KMS-11 (cell line): ENCODE data around the gene ITM2C.
A peak's percentile ranks its signal among the peaks of the same experiment; 100 is the strongest.

Experiments
- H2AFZ ChIP-seq: fragments of 200-600 bp; sonication (generic); 2 replicates; pipeline ENCODE4 v1.6.1; 2016; ENCODE audit warnings: antibody characterized with exemption, mixed run types, low read depth
- H3K27ac ChIP-seq: fragments of 200-600 bp; sonication (generic); 2 replicates; pipeline ENCODE4 v1.6.1; 2016; ENCODE audit warnings: mild to moderate bottlenecking, mixed run types
- H3K27me3 ChIP-seq: fragments of 200-600 bp; sonication (generic); 2 replicates; pipeline ENCODE4 v1.6.1; 2017; ENCODE audit warnings: mild to moderate bottlenecking, low read depth, mixed run types, moderate library complexity; ENCODE audit not compliant: insufficient read depth
- H3K36me3 ChIP-seq: fragments of 200-600 bp; sonication (generic); 2 replicates; pipeline ENCODE4 v1.6.1; 2017; ENCODE audit warnings: mild to moderate bottlenecking, mixed run types; ENCODE audit not compliant: insufficient read depth
- H3K4me1 ChIP-seq: fragments of 200-600 bp; sonication (generic); 2 replicates; pipeline ENCODE4 v1.6.1; 2016; ENCODE audit warnings: mild to moderate bottlenecking, low read depth, mixed run types; ENCODE audit not compliant: poor library complexity, severe bottlenecking
- H3K4me2 ChIP-seq: fragments of 200-600 bp; sonication (generic); 2 replicates; pipeline ENCODE4 v1.7.0; 2016; ENCODE audit warnings: mild to moderate bottlenecking, mixed run types
- H3K4me3 ChIP-seq: fragments of 200-600 bp; sonication (generic); IDR thresholded peaks from 2 replicates; pipeline ENCODE4 v1.6.1; 2017; ENCODE audit warnings: low read depth, low read length, mixed read lengths; ENCODE audit not compliant: insufficient read depth
- H3K79me2 ChIP-seq: fragments of 200-600 bp; sonication (generic); 2 replicates; pipeline ENCODE4 v1.6.1; 2016; ENCODE audit warnings: low read depth, mixed run types; ENCODE audit not compliant: insufficient read depth
- H3K9ac ChIP-seq: fragments of 200-600 bp; sonication (generic); 2 replicates; pipeline ENCODE4 v1.6.1; 2016; ENCODE audit warnings: mild to moderate bottlenecking, mixed run types
- H4K20me1 ChIP-seq: fragments of 200-600 bp; sonication (generic); 2 replicates; pipeline ENCODE4 v1.6.1; 2016; ENCODE audit warnings: mild to moderate bottlenecking, mixed run types; ENCODE audit not compliant: insufficient read depth
- TF ChIP-seq, protein P1 (sequence below): fragments of 200-600 bp; sonication (generic); conservative IDR thresholded peaks from 2 replicates; pipeline ENCODE4 v1.6.1; 2017; ENCODE audit warnings: low read depth, mild to moderate bottlenecking, antibody characterized with exemption, low read length, moderate library complexity, mixed read lengths

ITM2C gene

DNA sequence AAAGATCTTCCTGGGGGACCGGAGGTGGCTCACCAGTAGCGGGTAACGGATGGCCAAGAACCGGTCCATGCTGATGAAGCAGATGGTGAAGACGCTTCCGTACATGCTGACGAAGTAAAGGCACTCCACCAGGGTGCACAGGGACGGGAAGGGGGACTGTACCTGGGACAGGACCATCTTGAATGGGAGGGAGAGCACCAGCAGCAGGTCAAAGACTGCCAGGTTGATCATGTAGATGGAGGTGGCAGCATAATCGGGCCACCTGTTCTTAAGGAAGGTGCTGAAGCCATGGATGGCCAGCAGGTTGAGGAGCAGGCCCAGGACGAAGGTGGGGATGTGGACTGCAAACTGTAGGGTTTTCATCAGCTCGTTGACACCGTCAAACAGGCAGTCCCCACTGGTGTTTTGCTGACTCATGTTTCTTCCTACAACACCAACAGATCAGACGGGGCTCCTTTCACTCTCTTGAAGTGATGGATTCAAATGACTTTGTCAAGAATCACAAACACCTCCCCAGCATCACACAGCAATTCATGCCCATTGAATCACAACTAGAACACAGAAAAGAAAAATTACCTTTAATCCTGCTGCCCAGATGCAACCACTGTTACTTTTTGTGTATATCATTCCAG, 45.9 kb downstream of the ITM2C start:
- no peak overlapping the region for H2AFZ ChIP-seq
- H3K4me2 ChIP-seq = no peak overlapping the region
- H3K36me3 ChIP-seq = no peaks in the 10 kb centered on the region
- peaks cover 11% of the 10 kb centered on the region for H3K4me1 ChIP-seq
- H3K4me3 ChIP-seq = no peak overlapping the region
- no peaks in the 10 kb centered on the region for H3K79me2 ChIP-seq
- no peak overlapping the region for H3K9ac ChIP-seq
- H3K27ac ChIP-seq = no peak overlapping the region
- H4K20me1 ChIP-seq = no peaks in the 10 kb centered on the region
- TF ChIP-seq, protein P1, sequence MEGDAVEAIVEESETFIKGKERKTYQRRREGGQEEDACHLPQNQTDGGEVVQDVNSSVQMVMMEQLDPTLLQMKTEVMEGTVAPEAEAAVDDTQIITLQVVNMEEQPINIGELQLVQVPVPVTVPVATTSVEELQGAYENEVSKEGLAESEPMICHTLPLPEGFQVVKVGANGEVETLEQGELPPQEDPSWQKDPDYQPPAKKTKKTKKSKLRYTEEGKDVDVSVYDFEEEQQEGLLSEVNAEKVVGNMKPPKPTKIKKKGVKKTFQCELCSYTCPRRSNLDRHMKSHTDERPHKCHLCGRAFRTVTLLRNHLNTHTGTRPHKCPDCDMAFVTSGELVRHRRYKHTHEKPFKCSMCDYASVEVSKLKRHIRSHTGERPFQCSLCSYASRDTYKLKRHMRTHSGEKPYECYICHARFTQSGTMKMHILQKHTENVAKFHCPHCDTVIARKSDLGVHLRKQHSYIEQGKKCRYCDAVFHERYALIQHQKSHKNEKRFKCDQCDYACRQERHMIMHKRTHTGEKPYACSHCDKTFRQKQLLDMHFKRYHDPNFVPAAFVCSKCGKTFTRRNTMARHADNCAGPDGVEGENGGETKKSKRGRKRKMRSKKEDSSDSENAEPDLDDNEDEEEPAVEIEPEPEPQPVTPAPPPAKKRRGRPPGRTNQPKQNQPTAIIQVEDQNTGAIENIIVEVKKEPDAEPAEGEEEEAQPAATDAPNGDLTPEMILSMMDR = no peak
- no peaks in the 10 kb centered on the region for H3K27me3 ChIP-seq

DNA sequence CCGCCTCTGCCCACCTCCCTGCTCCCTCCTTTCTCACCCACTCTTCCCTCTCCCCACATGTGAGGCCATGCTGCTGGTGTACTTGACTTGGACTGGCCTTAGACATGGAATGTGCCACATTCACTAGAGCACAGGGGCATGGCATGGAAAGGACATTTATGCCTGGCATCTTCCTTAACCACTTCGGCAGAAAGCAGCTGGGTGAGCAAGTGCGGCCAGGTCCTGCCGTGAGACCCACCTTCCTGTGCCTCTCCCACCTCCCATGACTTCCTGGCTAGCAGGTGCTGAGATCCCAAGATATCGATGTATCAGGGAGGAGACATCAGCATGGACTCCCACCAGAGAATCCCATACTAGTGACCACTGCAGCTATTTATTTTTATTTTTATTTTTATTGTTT, 47.3 kb downstream of the ITM2C start:
- Histone ChIP-seq H3K27ac (no peak overlapping the region), H3K4me2 (no peak overlapping the region), H3K4me3 (no peak overlapping the region), H3K36me3 (no peaks in the 10 kb centered on the region), H3K4me1 (peaks cover 25% of the 10 kb centered on the region), H3K9ac (no peak overlapping the region), H3K27me3 (no peaks in the 10 kb centered on the region), H2AFZ (no peak overlapping the region), H4K20me1 (no peaks in the 10 kb centered on the region), H3K79me2 (no peaks in the 10 kb centered on the region)
- TF ChIP-seq, protein P1 = no peak

DNA sequence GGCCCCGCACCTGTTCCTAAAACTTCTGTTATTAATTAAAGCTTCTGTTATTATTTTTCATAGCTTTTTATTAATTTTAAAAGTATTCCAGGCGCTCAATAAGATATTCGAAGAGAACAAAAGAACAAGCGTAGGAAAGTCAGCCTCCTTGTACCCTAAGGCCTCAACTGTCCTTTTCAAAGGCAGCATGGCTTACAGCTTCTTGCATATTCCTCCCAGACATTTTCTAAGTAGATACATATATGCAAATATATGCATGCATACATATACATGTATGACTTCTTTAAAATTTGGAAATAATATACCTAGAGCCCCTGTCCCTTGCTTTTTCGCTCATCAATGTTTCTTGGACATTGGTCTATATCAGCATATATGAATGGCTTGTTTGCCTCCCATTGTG, 48.0 kb downstream of the ITM2C start:
- peaks cover 31% of the 10 kb centered on the region for H3K4me1 ChIP-seq

GRCh38 chr2:230913406-230914143, 48.8 kb downstream of the ITM2C start:
- H3K27ac ChIP-seq = no peak overlapping the region
- no peaks in the 10 kb centered on the region for H3K27me3 ChIP-seq
- no peaks in the 10 kb centered on the region for H3K36me3 ChIP-seq
- no peak overlapping the region for H3K4me2 ChIP-seq
- TF ChIP-seq, protein P1 = peak; percentile 50; the same call in 1 of the 2 replicates
- no peak overlapping the region for H3K9ac ChIP-seq
- no peak overlapping the region for H3K4me3 ChIP-seq
- no peaks in the 10 kb centered on the region; the same call in 1 of the 2 replicates for H3K79me2 ChIP-seq
- no peaks in the 10 kb centered on the region for H4K20me1 ChIP-seq
- H3K4me1 ChIP-seq = peaks cover 40% of the 10 kb centered on the region
- no peak overlapping the region for H2AFZ ChIP-seq

More for the DNA sequence above, 48.0 kb downstream of the ITM2C start:
- Histone ChIP-seq H3K4me3 (no peak overlapping the region), H3K27ac (no peak overlapping the region), H3K9ac (no peak overlapping the region), H2AFZ (no peak overlapping the region), H3K36me3 (no peaks in the 10 kb centered on the region), H3K4me2 (no peak overlapping the region), H4K20me1 (no peaks in the 10 kb centered on the region), H3K27me3 (no peaks in the 10 kb centered on the region), H3K79me2 (no peaks in the 10 kb centered on the region)
- TF ChIP-seq, protein P1 = no peak
